HUES6 (cell line): ENCODE measurements around the gene GLUL.
"Not testable (repeated sequence)": the region's sequence is repeated elsewhere in the genome, so short reads cannot be mapped to it uniquely, and the experiment has no call there.

ENCODE experiments used
- H3K27ac ChIP-seq: 2 replicates; pipeline ENCODE4 v1.7.0; 2013; ENCODE audit warnings: low read depth, mild to moderate bottlenecking, low read length, inconsistent platforms
- H3K27me3 ChIP-seq: 2 replicates; pipeline ENCODE4 v1.6.1; 2013; ENCODE audit warnings: low read length; ENCODE audit not compliant: control insufficient read depth, insufficient read depth
- H3K36me3 ChIP-seq: 2 replicates; pipeline ENCODE4 v1.6.1; 2013; ENCODE audit warnings: low read length; ENCODE audit not compliant: control insufficient read depth, insufficient read depth
- H3K4me1 ChIP-seq: 2 replicates; pipeline ENCODE4 v1.6.1; 2013; ENCODE audit warnings: low read length; ENCODE audit not compliant: control insufficient read depth, insufficient read depth
- H3K4me3 ChIP-seq: 2 replicates; pipeline ENCODE4 v1.5.1; 2013; ENCODE audit warnings: low read depth, low read length
- H3K9ac ChIP-seq: one replicate; pipeline ENCODE4 v1.6.1; 2013; ENCODE audit warnings: mild to moderate bottlenecking, low read length
- H3K9me3 ChIP-seq: 2 replicates; pipeline ENCODE4 v1.6.1; 2013; ENCODE audit warnings: low read depth, low read length; ENCODE audit not compliant: control insufficient read depth, insufficient read depth

Gene GLUL

DNA sequence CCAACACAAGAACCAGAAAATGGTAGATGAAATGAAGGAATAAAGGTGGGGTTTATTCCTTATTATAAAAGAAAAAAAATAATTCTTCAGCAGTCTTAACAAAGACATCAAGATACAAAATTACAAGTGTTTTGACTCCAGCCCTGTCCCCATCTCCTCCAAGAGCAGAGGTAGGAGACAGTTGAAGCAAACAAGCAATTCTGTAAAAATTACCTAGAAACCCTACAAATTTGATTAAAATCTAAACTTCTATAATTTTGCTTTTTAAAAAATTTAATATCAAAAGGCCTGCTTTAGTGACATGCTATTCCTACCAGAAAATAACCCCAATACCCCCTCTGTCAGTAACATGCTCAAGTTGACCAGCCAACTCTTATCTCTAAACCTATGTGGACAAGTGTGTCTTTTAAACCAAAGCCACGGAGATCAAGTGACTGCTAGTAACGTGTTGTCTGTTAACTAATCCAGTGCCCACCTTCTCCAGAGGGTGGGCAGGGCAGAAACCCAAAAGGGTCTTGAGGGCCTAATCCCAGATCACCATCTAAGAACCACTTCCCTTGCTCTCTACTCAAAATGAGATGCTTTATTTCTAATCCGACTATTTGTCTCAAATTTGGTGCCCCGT is 8.4 kb downstream of the GLUL start:
- Histone ChIP-seq H3K36me3 (peaks cover 70% of the 10 kb centered on the region), H3K4me1 (no peaks in the 10 kb centered on the region), H3K27me3 (no peaks in the 10 kb centered on the region), H3K9me3 (no peaks in the 10 kb centered on the region), H3K9ac (no peak overlapping the region), H3K4me3 (no peak overlapping the region), H3K27ac (no peak overlapping the region)

GRCh38 chr1:182381962-182382819 is 9.4 kb downstream of the GLUL start:
- no peaks in the 10 kb centered on the region for H3K9me3 ChIP-seq
- H3K9ac ChIP-seq: no peak overlapping the region
- no peaks in the 10 kb centered on the region for H3K4me1 ChIP-seq
- no peak overlapping the region for H3K27ac ChIP-seq
- H3K4me3 ChIP-seq: no peak overlapping the region
- H3K36me3 ChIP-seq: peaks cover 60% of the 10 kb centered on the region
- no peaks in the 10 kb centered on the region for H3K27me3 ChIP-seq

GRCh38 chr1:182380199-182380598 is 11.4 kb downstream of the GLUL start:
- no peak overlapping the region for H3K27ac ChIP-seq
- H3K9me3 ChIP-seq: no peaks in the 10 kb centered on the region
- no peaks in the 10 kb centered on the region for H3K4me1 ChIP-seq
- H3K36me3 ChIP-seq: peaks cover 40% of the 10 kb centered on the region
- H3K27me3 ChIP-seq: no peaks in the 10 kb centered on the region
- no peak overlapping the region for H3K4me3 ChIP-seq
- no peak overlapping the region for H3K9ac ChIP-seq

- not testable (repeated sequence) for H3K27me3 ChIP-seq, H3K4me3 ChIP-seq, H3K9me3 ChIP-seq, H3K27ac ChIP-seq, H3K9ac ChIP-seq, H3K4me1 ChIP-seq
- peaks cover 37% of the 10 kb centered on the region for H3K36me3 ChIP-seq
These were observed 11.8 kb downstream of the GLUL start for GRCh38 chr1:182379781-182380180.

DNA sequence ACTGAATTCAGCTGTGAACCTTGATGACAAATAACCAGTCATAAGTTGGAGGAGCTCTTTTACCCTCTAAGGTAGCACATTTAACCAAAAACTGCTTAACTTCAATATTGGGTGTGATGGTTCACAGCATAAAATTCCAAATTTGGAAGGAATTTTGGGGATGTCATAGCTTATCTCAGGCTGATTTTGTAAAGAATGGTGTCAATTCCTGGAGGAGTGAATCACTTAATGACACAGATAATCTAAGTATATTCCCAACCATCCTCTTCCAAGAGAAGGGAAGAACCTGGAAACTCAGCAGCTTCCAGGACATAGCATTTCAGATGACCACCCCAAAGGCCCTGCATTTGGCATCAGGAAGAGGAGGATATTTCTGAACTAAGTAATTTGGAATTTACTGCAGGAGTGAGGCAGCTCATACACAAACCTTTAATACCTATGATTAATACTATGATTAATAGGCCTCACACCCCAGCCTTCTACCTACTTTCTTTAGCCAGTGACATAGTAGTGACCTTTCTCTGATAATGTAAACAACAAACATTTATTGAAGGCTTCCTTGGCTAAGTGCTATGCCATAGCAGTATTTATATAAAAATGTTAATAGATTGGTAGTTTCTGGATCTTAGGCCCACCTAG is 14.5 kb downstream of the GLUL start:
- no peaks in the 10 kb centered on the region for H3K9me3 ChIP-seq
- no peak overlapping the region for H3K4me3 ChIP-seq
- no peak overlapping the region for H3K27ac ChIP-seq
- peaks cover 10% of the 10 kb centered on the region for H3K36me3 ChIP-seq
- H3K27me3 ChIP-seq: no peaks in the 10 kb centered on the region
- no peak overlapping the region for H3K9ac ChIP-seq
- no peaks in the 10 kb centered on the region for H3K4me1 ChIP-seq

DNA sequence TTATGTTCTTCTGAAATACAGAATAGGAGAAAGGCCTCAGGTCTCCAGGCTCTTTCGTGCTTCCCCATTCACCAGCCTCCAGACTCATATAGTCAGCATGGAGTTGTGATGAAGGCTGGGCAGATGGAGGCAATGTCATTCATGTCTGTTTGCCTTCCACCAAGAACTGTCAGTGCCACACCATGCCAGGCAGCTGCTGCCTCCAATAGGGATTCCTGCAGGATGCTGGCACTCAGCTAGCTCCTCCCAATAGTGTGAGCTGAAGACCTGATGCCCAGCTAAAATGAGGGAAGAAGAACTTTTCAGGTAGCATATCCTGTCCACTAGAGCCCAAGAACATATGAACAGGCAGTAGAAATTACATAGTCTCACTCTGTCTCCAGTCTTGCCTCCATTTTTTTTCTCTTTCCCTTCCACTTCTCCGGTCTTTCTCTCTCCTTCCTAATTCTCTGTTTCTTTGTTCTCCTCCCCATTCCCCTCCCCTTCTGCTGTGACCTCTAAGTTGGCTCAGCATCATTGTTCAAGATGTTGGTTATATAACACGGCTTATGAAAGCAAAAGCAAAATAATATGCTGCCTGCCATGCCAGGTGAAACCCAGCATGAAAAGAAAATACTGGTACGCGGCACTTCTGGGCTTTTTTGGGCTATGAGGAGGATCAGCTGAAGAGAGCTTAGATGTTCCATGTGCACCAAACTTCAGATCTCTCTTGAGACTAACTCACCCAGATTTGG is 17.3 kb downstream of the GLUL start:
- no peak overlapping the region for H3K27ac ChIP-seq
- no peaks in the 10 kb centered on the region for H3K4me1 ChIP-seq
- no peaks in the 10 kb centered on the region for H3K9me3 ChIP-seq
- no peak overlapping the region for H3K9ac ChIP-seq
- H3K27me3 ChIP-seq: no peaks in the 10 kb centered on the region
- no peaks in the 10 kb centered on the region for H3K36me3 ChIP-seq
- H3K4me3 ChIP-seq: no peak overlapping the region

- Histone ChIP-seq H3K9me3 (no peaks in the 10 kb centered on the region), H3K27me3 (no peaks in the 10 kb centered on the region), H3K9ac (no peak overlapping the region), H3K4me1 (no peaks in the 10 kb centered on the region), H3K27ac (no peak overlapping the region), H3K4me3 (no peak overlapping the region), H3K36me3 (no peaks in the 10 kb centered on the region)
These were observed 21.1 kb downstream of the GLUL start for GRCh38 chr1:182370532-182370931.

DNA sequence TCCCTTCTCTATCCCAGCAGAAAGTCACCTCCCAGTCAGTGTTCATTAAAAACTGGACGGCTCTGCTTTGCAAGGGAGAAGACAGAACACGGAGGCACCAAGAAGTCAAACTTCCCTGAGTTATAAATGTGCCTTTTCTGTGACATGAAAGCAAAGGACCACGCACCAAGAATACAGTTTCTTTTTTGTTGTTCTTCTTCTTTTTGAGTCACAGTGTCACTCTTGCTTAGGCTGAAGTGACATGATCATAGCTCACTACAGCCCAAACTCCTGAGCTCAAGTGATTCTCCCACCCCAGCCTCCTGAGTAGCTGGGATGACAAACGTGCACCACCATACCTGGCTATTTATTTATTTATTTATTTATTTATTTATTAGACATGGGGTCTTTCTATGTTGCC is 22.7 kb downstream of the GLUL start:
- Histone ChIP-seq H3K4me1 (no peaks in the 10 kb centered on the region), H3K9me3 (no peaks in the 10 kb centered on the region), H3K4me3 (no peak overlapping the region), H3K27ac (no peak overlapping the region), H3K36me3 (no peaks in the 10 kb centered on the region), H3K27me3 (no peaks in the 10 kb centered on the region), H3K9ac (no peak overlapping the region)

DNA sequence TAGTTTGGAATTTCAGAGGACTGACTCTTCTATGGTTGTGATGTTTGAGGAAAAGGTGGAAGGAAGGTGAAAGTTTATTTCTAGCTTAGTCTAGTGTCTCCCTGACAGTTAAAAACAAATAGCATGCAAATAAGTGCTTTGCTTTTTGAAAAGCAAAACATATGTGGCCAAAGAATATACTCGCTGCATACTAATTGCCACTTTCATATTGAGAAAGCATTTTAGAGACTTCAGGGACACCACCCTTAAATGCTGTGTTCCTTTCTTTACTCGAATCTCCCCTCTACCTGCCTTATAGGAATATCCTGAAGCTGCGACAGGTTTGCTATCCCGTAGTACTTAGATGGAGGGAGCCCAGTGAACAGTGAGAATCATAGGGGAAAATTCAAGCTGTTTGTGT is 23.2 kb downstream of the GLUL start:
- H3K4me1 ChIP-seq: no peaks in the 10 kb centered on the region
- no peak overlapping the region for H3K27ac ChIP-seq
- no peak overlapping the region for H3K9ac ChIP-seq
- no peak overlapping the region for H3K4me3 ChIP-seq
- H3K27me3 ChIP-seq: no peaks in the 10 kb centered on the region
- no peaks in the 10 kb centered on the region for H3K9me3 ChIP-seq
- H3K36me3 ChIP-seq: no peaks in the 10 kb centered on the region

DNA sequence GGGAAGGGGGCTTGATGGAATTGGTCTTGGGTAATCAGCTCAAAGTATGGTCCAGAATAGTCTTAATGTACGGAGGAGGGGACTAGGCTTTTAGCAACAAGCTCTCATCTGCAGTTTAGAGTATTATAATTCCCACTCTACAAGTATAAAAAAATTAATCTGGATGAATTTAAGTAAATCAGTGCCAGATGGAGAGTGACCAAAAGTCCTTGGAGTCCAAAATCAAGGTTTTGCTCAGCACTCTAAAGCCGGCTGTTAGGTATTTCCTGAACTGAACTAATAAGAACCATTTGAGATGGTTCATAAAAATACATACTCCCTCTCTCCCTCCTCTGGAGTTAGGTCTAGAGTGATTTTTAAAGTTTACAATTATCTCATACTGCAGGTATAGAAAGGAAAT is 23.7 kb downstream of the GLUL start:
- H3K4me1 ChIP-seq: peaks cover 4% of the 10 kb centered on the region; the same call in 1 of the 2 replicates
- no peaks in the 10 kb centered on the region for H3K9me3 ChIP-seq
- no peak overlapping the region for H3K4me3 ChIP-seq
- no peak overlapping the region for H3K27ac ChIP-seq
- H3K27me3 ChIP-seq: no peaks in the 10 kb centered on the region
- no peaks in the 10 kb centered on the region for H3K36me3 ChIP-seq
- no peak overlapping the region for H3K9ac ChIP-seq
